Mucosa of gallbladder (tissue), 1 donor: ENCODE results near the gene USP5. TPM values are rescaled to one million over a fixed set of nuclear protein-coding genes. Genes with fewer than 3 reads are reported as not detected.

Experiments
- DNase-seq: peaks from one replicate; pipeline ENCODE4 v3.0.0-alpha.2; 2020; ENCODE audit warnings: low spot score
- total RNA-seq: library from RNA; stranded (reverse); gene quantifications from one replicate; pipeline ENCODE4 v1.2.1, GENCODE V29; 2021
- donor health status: DM: no; HTN: no; CAD: no.

The USP5 gene
- total RNA-seq, 1 donor from 2014 or later = 98.4 TPM

DNA sequence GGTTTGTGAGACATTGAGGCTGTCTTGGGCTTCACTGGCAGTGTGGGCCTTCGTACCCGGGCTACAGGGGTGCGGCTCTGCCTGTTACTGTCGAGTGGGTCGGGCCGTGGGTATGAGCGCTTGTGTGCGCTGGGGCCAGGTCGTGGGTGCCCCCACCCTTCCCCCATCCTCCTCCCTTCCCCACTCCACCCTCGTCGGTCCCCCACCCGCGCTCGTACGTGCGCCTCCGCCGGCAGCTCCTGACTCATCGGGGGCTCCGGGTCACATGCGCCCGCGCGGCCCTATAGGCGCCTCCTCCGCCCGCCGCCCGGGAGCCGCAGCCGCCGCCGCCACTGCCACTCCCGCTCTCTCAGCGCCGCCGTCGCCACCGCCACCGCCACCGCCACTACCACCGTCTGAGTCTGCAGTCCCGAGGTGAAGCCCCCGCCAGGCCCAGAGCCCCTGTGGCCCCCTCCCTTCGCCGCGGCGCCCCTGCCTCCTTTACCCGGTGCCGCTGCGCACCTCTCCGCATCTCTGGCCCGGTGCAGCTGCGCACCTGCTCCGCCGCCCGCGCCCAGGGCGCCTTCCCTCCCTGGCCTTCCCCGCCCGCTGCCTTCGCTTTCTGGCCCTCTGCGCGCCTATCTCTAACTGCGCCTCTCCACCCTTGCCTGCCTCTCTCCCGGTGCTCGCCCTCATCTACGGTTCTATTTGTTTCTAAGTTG, 62.4 kb downstream of the USP5 start, which contains the start of gene ENO2:
Gene ENO2, plus strand, starts transcription at position 335 of the 701 bp plus-strand sequence. CDS start 1,253 bp downstream, outside the sequence.
- DNase-seq = peak; percentile 71

- DNase-seq = no peak
These were observed 63.2 kb downstream of the USP5 start for GRCh38 chr12:6914947-6915788.

GRCh38 chr12:6915789-6916285, 63.9 kb downstream of the USP5 start:
- DNase-seq = no peak

Other genes starting within 250 kb of the USP5 start
- gene CHD4, start 244.8 kb upstream of the USP5 start, total RNA-seq = 220 TPM
- 15.0 TPM for gene LPAR5, start 216.2 kb upstream of the USP5 start, total RNA-seq
- gene ACRBP, start 204.7 kb upstream of the USP5 start, total RNA-seq = 9.8 TPM
- 58.0 TPM for gene ING4, start 189.0 kb upstream of the USP5 start, total RNA-seq
- gene ZNF384, start 162.8 kb upstream of the USP5 start, total RNA-seq = 60.6 TPM
- gene PIANP, start 151.3 kb upstream of the USP5 start, total RNA-seq = 5.0 TPM
- gene COPS7A, start 128.1 kb upstream of the USP5 start, total RNA-seq = 61.4 TPM
- 175 TPM for gene MLF2, start 99.0 kb upstream of the USP5 start, total RNA-seq
- 293 TPM for gene PTMS, start 85.8 kb upstream of the USP5 start, total RNA-seq
- 1.4 TPM for gene LAG3, start 79.6 kb upstream of the USP5 start, total RNA-seq
- 32.1 TPM for gene CD4, start 62.6 kb upstream of the USP5 start, total RNA-seq
- 12.3 TPM for gene GPR162, start 30.3 kb upstream of the USP5 start, total RNA-seq
- gene P3H3, start 23.7 kb upstream of the USP5 start, total RNA-seq = 28.1 TPM
- gene GNB3, start 11.2 kb upstream of the USP5 start, total RNA-seq = 3.3 TPM
- 2.2 TPM for gene CDCA3, start 864 bp upstream of the USP5 start, total RNA-seq
- gene TPI1, start 15.4 kb downstream of the USP5 start, total RNA-seq = 610 TPM
- gene SPSB2, start 21.2 kb downstream of the USP5 start, total RNA-seq = 33.7 TPM
- gene LRRC23, start 52.7 kb downstream of the USP5 start, total RNA-seq = 13.1 TPM
- gene ENO2, start 62.4 kb downstream of the USP5 start, total RNA-seq = 30.5 TPM
- 153 TPM for gene ATN1, start 75.8 kb downstream of the USP5 start, total RNA-seq
- gene RNU7-1, start 91.7 kb downstream of the USP5 start, total RNA-seq = not detected
- gene C12orf57, start 91.9 kb downstream of the USP5 start, total RNA-seq = 265 TPM
- 66.4 TPM for gene PTPN6, start 99.2 kb downstream of the USP5 start, total RNA-seq
- 141 TPM for gene PHB2, start 118.5 kb downstream of the USP5 start, total RNA-seq
- gene EMG1, start 118.8 kb downstream of the USP5 start, total RNA-seq = 31.8 TPM
- 26.6 TPM for gene LPCAT3, start 166.3 kb downstream of the USP5 start, total RNA-seq
- gene C1S, start 208.6 kb downstream of the USP5 start, total RNA-seq = 319 TPM
- gene C1R, start 240.3 kb downstream of the USP5 start, total RNA-seq = 303 TPM